NOMO-1 (cell line): ENCODE data around the gene PFN3.

ENCODE experiments used
- DNase-seq, 2 experiments: peaks; one replicate each; lab custom pipeline; 2025; ENCODE audit not compliant: unreplicated experiment in 2 of 2; lab: John Stamatoyannopoulos, UW

Gene PFN3, protein sequence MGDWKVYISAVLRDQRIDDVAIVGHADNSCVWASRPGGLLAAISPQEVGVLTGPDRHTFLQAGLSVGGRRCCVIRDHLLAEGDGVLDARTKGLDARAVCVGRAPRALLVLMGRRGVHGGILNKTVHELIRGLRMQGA

GRCh38 chr5:177399997-177400868, at the start of gene PFN3:
PFN3 (minus strand) TSS chr5:177400661; CDS start chr5:177400576, 85 bp downstream.
- DNase-seq, result no peak

DNA sequence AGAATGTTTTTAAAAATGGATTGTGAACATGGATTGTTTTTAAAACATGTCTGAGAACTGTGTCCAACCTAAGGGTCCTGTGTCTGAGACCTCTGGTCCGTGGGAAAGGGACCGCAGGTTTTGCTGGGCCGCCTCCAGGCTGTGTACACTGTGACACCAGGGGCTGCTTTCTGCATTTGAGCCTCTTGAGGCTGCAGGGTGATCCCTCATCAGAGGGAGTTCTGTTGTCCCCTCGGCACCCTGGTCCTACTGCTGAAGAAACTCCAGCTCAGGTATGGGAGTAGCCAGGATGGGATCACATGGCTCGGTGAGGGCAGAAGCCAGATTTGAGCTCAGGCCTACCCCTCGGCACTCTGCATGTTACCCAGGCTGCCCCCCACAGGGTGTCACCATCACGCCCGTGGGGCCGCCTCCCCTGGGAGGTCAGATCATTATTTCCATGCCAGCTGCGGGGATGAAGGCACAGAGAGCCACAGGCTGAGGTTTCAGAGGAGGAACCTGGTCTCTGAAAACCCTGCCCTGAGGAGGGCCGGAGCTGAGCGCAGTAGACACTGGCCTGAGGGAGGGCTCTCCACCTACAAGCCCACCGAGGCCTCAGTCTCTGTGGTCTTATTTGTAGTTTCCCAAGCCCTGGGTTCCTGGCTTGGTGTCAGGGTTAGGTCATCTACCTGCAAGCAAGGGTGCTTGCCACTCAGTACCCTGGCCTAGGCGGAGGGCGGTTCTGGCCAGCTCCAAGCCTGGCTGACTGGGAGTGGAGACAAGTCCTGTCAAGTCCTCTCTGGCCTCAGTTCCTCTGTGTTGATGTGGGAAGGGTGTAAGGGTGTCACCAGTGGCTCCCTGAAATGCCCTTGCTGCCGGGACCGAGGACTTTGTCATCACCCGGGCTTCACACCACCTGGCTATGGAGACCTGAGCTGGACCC, 48.9 kb upstream of the PFN3 start:
- no peak for DNase-seq

- DNase-seq, result no peak
Observed at GRCh38 chr5:177448244-177448950, 47.9 kb upstream of the PFN3 start.

- no peak for DNase-seq
Observed at GRCh38 chr5:177447611-177448243, 47.3 kb upstream of the PFN3 start.

- peak in 1 of 2 experiments; percentile 12 for DNase-seq
Observed at GRCh38 chr5:177447066-177447610, 46.7 kb upstream of the PFN3 start.

GRCh38 chr5:177446200-177447065, 46.0 kb upstream of the PFN3 start, which contains the start of gene PRR7:
PRR7 (plus strand) TSS chr5:177446814; CDS start chr5:177455068, 8,254 bp downstream.
- DNase-seq, result peak; percentile 42 to 75

- DNase-seq, result no peak
Observed at GRCh38 chr5:177445917-177446199, 45.4 kb upstream of the PFN3 start.

DNA sequence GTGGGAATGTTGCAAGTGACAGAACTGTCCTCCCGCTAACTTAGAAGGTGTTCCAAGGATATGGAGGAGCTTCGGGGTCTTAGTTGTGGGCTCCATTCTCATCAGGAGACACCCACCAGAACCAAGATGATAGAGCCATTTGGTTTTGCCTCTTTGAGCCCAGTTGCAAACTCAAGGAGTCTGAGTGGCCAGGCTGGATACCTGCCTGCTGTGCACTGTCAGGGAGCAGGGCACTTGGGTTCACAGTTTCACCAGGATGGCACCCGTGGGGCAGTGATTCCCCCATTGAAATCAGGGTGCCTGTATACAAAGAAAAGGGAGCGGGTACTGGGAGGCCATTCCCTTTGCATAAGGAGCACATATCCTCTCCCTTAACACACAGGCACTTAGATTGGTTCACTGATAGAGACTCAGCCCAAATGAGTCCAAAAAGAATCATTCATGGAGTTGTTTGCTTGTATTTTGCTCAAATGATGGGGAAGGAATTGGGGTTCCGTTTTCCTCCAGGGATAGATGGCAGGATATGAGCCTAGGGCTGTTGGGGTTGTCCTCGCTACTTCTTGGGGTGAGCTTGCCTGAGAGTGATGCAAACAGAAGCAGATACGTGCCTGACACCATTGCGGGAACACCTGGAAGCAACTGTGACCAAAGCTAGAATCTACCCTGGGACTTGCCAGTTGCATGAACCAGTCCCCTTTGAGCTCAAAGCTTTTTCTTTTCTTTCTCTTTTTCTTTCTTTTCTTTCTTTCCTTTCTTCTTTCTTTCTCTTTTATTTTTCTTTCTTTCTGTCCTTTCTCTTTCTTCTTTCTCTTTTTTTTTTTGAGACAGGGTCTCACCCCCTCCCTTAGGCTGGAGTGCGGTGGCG, 44.8 kb upstream of the PFN3 start:
- peak in 1 of 2 experiments; percentile 24 for DNase-seq

DNA sequence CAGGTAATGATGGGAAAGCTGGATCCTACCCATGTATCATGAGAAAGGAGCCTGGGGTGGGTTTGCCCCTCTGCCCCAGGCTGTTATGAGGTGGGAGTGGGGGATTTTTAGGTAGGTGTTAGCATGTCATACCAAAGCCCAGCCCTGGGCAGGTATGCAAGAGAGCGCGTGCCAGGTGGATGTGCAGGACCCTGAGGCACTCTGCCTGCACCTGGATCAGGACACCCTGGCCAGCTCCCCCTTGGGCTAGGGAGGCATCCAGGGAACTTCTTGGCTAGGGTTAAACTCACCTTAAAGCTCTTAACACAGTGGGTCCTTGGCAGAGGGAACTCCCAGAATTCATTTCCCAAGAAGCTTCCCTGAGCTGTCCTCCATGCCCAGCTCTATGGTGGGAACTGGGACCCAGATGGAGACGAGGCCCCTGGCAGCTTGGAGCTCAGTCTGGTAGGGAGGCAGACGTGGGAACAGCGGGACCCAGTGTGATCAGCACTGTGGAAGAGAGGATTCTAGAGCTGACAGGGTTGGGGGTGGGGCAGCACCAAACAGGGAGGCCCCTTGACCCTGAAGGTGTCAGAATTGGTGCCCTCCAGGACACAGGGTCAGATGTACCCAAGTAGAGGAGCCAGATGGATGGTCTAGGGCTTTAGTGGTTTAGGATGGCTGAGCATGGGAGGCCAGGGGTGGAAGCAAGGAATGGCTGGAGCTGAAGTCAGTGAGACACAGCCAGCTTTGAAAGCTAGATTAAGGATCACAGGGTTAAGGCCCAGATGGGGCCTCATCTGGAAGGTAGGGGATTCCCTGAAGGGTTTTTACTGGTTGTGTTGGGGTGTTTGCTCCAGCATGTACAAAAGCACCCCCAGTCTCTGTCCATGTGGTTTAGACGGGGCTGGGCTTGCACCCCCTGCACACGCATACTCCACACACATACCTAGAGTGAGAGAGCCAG, 43.9 kb upstream of the PFN3 start:
- no peak for DNase-seq

GRCh38 chr5:177443144-177443983, 42.9 kb upstream of the PFN3 start:
- no peak for DNase-seq

DNA sequence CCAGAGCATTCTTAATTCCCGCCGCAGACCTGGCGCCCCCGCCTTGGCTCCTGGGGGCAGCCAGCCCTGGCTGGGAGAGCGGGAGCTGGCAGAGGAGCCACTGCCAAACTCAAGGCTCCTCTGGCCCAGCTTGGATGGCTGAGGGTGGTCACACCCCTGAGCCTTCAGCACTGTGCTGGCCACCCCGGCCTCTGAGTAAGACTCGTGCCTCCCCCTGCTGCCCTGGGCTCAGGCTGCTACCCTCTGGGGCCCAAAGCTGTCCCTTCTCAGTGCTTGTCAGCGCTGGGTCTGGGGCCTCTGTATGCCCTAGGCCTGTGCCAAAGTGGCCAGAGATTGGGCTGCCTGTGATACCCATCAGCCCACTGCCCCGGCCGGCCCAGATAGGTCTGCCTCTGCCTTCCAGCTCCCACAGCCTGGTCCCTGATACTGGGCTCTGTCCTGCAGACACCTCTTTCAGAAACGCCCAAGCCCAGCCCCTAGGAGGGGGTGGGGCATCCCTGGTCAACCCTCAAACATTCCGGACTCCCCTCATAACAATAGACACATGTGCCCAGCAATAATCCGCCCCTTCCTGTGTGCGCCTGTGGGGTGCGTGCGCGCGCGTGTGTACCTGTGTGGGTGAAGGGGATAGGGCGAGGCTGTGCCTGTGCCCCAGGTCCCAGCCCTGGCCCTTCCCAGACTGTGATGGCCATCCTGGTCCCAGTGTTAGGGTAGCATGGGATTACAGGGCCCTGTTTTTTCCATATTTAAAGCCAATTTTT, 41.8 kb upstream of the PFN3 start:
- no peak for DNase-seq

DNA sequence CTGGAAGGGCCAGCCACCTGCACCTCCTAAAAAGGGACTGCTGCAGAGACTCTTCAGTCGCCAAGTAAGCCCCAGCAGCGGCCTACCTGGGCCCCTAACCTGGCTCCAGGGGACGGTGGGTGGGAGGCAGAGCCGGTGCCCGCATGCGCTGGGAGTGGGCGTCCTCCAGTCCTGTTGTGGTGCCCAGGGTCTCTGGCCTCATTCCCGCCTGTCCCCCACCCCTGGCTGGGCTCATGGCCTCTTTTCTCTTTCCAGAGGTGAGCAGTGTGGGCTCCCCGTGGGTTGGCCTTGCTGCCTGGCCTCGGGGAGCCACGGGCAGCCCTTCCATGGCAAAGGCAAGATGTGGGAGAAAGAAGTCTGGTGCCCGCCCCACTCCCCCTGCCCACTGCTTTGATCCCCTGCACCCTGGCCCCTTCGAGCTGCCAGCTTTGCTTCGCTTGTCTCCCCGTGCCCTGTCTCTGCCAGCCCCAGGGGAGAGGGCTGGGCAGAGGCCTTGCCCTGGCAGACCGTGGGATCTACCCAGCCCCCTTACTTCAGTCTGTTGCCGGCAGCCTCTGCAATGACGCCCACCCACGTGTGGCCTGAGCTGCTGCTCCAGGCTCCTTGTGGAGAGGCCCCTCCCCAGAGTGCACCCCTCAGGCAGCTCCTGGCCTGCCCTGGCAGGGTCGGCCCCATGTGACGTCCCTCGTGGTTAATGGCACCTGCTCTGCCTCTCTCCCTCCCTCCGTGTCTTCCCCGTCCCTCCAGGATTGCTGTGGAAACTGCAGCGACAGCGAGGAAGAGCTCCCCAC, 40.7 kb upstream of the PFN3 start:
- DNase-seq, result no peak

DNA sequence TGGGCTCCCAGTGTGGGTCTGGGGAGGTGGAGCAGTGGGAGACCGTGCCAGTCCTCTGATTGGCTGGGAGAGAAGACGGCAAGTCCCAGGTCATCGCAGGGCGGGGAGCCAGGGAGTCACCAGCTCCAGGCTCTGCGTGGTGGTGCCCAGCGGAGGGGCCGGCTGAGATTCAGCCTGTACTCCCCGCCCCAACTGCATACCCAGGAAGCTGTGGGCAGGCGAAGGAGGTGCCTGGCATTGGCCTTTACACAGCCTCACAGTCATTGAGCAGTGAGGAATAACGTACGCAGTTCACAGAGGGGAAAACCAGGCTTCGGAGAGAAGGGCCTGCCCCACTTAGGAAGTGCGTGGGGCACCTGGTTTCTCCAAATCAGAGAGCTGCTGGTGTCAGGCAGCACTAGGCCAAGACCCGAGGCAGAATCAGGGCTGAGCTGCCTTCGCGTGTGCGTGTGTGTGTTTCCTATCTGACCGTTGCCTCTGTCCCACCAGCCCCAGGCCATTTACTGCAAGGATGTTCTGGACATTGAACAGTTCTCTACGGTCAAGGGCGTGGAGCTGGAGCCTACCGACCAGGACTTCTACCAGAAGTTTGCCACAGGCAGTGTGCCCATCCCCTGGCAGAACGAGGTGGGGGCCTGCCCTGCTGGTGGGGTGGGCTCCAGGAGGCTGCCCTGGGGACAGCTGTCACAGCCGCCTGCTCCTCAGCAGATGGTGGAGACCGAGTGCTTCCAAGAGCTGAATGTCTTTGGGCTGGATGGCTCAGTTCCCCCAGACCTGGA, 39.9 kb upstream of the PFN3 start:
- DNase-seq, result no peak

DNA sequence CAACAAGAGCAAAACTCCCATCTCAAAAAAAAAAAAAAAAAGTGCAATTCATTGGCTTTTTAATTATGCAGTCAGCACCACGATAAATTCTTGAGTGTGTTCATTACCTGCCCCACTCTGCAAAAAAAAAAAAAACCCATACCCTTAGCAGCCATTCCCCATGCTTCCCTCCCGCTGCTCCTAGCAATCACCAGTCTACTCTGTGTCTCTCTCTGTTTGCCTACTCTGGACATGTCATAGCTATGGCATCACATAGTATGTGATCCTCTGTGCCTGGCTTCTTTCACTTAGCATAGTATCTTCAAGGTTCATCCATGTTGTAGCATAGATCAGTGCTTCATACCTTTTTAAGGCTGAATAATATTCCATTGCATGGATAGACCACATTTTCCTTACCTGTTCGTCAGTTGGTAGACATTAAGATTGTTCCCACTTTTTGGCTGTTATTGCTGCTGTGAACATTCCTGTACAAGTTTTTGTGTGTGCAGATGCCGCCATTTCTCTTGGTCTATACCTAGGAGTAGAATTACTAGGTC, 39.1 kb upstream of the PFN3 start:
- no peak for DNase-seq
